Activated T-cell treated with anti-CD3 and anti-CD28 coated beads, Interleukin-2, amount 50 U/mL, for 1 hour (primary cell): Measurements from ENCODE around the gene SLC22A3.
"Not testable (repeated sequence)": the region's sequence is repeated elsewhere in the genome, so short reads cannot be mapped to it uniquely, and the experiment has no call there.

ENCODE experiments used
- DNase-seq: peaks from one replicate; pipeline ENCODE4 v3.0.0-alpha.2; 2020

SLC22A3 gene

GRCh38 chr6:160450849-160451248 lies 102.7 kb downstream of the SLC22A3 start:
- no peak for DNase-seq

GRCh38 chr6:160454303-160454702 lies 106.1 kb downstream of the SLC22A3 start:
- no peak for DNase-seq

- DNase-seq: no peak
Observed at GRCh38 chr6:160455081-160455480, 106.9 kb downstream of the SLC22A3 start.

DNA sequence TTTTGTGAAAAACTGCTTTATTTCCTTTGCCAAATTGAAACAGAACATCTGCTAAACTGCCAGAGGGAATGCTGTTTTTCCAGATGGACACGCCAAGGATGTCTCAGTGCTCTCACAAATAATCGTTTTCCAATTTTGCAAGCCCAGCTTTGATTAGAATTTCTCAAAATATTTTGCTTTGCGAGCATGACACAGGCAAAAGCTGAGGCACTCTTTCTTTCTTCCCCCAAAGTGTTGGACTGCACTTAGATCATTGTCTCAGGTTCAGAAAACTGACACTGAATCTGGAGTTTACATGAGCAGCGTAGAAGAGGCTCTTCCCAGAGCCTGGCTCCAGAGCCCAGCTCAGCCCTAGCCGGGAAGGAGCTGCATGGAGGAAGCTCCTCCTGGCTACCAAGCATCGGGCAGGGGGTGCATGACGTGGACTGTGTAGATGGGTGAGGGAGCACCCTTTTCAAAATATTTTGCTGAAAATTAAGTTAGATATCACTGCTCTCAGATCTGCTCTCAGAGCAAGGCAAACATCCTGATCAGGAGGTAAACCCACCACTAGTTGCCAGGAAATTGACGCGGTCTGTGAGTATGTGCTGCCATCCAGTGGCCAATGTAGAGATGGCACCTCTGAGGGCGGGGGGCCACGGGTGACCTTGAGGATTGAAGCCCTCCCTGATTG lies 107.5 kb downstream of the SLC22A3 start:
- peak; percentile 76 for DNase-seq

DNA sequence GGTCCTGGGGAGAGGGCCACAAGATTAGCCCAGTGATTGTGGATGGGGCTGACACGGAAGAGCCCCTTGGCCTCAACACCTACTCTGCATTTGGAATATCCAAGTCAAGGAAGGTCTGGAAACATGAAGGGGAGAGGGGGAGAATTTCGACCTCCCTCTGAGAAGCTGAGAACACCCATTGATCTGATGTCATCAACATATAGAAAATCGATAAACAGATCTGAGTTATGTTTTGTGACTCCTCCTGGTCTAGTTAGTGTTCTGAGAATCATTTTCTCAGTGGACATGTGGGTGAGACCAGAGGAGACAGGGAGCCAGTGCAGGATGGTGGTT lies 108.0 kb downstream of the SLC22A3 start:
- no peak for DNase-seq

GRCh38 chr6:160457823-160458222 lies 109.6 kb downstream of the SLC22A3 start:
- DNase-seq: no peak

DNA sequence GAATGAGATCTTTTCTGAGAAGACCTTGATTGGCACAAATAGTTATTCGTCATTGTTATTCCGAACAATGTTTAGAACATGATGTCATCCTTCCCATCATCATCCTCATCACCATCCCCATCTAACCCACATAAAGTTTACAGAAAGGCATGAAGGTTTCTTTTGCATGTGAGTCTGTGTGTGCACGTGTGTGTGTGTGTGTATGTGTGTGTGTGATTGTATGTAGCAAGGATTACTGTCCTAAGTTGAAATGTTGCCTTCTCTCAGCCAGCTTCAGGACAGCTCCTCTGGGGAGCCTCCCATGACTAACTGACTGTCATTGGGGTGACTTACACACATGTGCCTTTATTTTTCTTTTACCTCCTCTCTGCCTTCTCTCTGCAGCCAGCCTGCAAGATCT lies 113.5 kb downstream of the SLC22A3 start:
- no peak for DNase-seq

- no peak for DNase-seq
Observed at GRCh38 chr6:160462116-160462515, 113.9 kb downstream of the SLC22A3 start.

DNA sequence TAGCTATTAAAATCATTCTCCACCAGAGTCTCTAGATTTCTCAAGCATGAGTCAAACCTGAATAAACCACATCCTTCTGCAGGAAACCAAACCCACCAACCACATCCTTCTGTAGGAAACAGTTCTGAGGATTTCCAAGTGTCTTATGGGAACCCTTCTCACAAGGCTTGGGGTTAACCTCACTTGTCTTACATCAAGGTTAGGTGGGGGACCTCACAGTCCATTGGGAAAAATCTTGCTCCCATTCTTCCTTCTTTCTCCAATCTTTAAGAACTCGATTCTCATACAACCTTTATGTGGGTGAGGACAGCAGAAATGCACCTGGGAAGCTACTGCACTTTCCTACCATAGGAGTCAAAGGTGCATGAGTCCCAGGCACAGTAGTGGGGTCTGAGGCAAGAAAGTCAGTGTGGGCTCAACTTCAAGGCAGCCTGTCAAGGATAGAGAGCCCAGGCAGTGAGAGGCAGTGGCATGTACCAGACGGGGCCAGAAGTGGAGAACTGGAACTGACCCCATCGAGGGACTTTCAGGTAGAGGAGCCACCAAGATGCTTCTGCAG lies 114.5 kb downstream of the SLC22A3 start:
- DNase-seq: peak; percentile 30

DNA sequence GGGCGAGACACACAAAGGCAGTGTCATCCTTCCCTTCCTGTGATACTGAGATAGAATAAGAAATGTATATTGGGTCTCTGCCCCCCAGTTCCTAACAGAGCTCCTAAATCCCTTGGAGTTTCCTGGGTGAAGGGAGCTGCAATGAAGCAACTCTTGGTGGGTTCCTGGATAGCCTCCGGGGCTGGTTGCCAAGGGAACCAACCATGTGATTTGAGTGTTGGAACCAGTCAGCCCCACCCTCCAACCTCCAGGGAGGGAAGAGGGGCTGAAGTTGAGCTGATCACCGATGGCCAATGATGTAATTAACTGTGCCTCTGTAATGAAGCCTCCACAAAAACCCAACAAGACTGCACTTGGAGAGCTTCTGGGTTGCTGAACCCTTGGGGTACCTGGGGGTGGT lies 116.6 kb downstream of the SLC22A3 start:
- no peak for DNase-seq

GRCh38 chr6:160467261-160467871 lies 119.2 kb downstream of the SLC22A3 start:
- not testable (repeated sequence) for DNase-seq

DNA sequence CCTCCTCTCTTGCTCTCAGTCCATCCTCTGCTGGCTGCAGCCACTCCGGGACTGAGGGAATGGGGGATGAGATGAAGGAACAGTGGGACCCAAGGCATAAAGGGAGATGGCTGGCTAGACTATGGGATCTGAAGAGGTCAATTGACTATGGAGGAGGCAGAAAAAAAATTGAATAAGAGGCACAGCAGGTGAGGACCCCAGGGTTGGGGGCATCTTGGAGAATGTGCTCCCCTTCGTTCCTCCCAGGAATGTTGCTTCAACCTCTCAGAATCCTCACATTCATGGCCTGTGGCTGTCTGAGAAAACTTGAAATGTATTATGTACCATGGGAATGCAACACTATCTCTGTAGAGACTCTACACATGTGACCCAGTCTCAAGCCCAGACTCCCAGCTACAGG lies 121.0 kb downstream of the SLC22A3 start:
- no peak for DNase-seq

DNA sequence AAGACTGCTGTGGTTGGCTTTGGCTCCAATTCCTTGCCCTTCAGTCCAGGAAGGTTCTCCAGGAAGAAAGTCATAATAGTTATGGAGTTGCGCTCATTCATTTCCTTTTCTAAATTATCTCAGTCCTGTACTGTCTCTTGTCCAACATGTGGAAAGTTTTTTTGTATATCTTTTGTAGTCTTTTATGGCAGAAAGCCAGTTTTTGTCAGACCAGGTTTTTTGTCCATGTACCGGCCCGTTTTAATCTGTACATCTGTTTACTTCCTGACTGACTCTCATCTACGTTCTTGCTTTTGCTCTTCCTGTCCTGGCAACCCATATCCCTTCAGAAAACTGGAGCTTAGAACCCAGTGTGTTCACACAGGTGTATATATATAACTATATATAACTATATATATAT lies 127.9 kb downstream of the SLC22A3 start:
- DNase-seq: not testable (repeated sequence)

DNA sequence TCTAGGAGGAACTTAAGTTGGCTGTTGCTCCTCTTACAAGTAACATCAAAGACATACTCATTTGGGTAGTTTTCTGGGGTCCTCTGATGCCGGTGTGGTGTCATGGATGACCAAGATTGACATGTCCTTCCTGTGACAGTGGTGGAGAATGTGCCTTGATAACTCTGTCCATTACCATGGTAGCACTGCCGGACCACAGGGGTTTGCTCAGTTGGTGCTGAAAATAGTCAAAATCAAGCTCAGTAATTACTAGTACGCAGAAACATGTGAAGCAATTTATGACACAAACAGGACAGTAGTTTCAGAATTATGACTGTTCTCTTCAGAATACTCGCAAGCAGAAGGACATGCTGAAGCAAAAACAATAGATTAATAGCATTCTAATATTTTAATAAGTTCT lies 128.9 kb downstream of the SLC22A3 start:
- not testable (repeated sequence) for DNase-seq

DNA sequence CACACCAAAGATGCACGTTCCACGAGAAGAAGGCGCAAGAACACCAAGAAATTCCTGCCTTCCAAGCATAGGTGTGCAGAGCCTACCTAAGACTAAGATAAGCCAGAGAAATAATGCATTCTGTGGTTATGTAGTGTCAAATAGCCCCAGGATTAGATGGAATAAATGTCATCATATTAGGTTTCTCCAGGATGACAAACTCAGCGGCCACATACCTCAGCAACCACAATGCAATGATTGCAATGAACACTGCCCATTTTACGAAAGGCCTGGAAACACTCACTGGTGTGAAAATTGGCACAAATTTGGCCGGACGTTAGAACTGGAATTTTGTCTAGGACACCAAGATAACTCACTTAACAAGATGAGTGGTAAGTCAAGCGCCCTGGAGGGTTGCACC lies 129.7 kb downstream of the SLC22A3 start:
- DNase-seq: no peak

DNA sequence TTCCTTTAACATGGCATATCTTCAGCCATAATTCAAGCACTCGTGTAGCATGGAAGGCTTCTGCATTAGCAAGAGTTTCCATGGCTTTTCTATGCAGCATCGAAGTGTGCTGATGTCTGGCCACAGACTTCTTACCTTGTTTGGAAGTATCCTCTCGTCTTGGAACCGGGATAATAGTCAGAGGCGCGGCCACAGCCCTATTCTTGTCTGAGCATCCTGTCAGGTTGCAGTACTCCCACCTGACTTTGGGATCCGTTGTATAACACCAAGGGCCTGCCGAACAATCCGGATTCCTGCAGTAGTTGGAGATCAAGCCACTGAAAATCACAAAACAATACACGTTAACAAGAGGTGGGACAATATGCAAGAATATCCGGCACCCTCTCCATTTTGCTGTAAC lies 138.9 kb downstream of the SLC22A3 start:
- no peak for DNase-seq

GRCh38 chr6:160489091-160489490 lies 140.9 kb downstream of the SLC22A3 start:
- DNase-seq: no peak

GRCh38 chr6:160494576-160494975 lies 146.4 kb downstream of the SLC22A3 start:
- DNase-seq: no peak

- DNase-seq: no peak
Observed at GRCh38 chr6:160500639-160501038, 152.5 kb downstream of the SLC22A3 start.
